BLaER1 treated with 17β-estradiol and CSF1 and Interleukin-3, amounts not matched to agents 10 nM and 100 nM (cell line): ENCODE data around the gene RELB.

Experiments
- H3K27ac ChIP-seq, 11 experiments: shearing (Covaris generic); formaldehyde crosslinking; 2 replicates each; pipeline ENCODE4 v1.8.1; 2022
- H3K27me3 ChIP-seq, 11 experiments: shearing (Covaris generic); formaldehyde crosslinking; 2 replicates each; pipeline ENCODE4 v1.8.1; 2022
- H3K36me3 ChIP-seq, 11 experiments: shearing (Covaris generic); formaldehyde crosslinking; 2 replicates each; pipeline ENCODE4 v1.8.1; 2022
- H3K4me1 ChIP-seq, 10 experiments: shearing (Covaris generic); formaldehyde crosslinking; 2 replicates each; pipeline ENCODE4 v1.8.1; 2022
- H3K4me2 ChIP-seq, 11 experiments: shearing (Covaris generic); formaldehyde crosslinking; 2 replicates each; pipeline ENCODE4 v1.8.1; 2022
- H3K4me3 ChIP-seq, 10 experiments: shearing (Covaris generic); formaldehyde crosslinking; 2 replicates each; pipeline ENCODE4 v1.8.1; 2022
- H3K9ac ChIP-seq, 11 experiments: shearing (Covaris generic); formaldehyde crosslinking; 2 replicates each; pipeline ENCODE4 v1.8.1; 2022
- H3K9me3 ChIP-seq, 11 experiments: shearing (Covaris generic); formaldehyde crosslinking; replicated peaks in 1 of 11; 2 replicates each; pipeline ENCODE4 v1.8.1; 2022
- H4K20me1 ChIP-seq, 11 experiments: shearing (Covaris generic); formaldehyde crosslinking; 2 replicates each; pipeline ENCODE4 v1.8.1; 2022
- Cebpa-rat ChIP-seq, 11 experiments: shearing (Covaris generic); IDR thresholded peaks; 2 replicates each; pipeline ENCODE4 v1.8.1; 2022

The RELB gene

DNA sequence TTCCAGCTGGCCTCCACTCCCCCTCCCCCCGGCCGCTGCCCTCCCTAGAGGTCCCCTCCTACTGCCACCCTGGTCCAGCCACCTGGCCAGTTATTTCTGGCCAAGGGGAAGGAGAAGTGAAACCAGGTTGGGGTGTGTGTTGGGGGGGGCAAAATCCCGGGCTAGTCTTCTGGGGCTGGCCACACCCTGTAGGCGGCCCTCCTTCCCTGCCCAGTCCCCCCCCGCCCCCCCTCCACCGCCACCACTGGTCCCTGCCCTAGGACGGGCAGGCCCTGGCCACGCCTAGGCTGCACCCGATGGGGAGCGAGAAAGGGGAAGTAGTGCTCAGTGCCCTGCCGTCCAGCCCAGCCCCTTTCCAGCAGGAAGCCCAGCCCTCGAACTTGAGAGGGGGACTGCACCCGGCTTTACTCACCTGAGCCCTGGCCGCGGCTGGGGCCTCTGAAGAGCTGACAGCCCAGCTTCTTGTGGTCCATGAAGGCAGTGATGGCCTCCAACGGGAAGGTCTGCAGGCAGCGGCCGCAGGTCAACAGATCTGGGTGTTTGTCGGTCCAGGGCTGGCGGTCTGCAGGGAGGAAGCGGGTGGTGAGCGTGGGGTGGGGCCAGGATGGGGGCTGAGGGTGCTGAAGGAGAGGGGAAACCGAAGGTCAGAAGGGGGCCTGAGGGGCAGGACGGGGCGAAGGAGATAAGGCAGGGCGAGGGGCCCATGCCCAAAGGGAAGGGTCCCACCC, 74.2 kb downstream of the RELB start:
- peak overlapping the region; percentile 81 to 94 (median 86) for H3K4me3 ChIP-seq
- peak overlapping the region; percentile 90 to 99 (median 97) for H3K4me2 ChIP-seq
- peaks cover 41 to 58% (median 54%) of the 10 kb centered on the region in 10 experiments for H3K4me1 ChIP-seq

GRCh38 chr19:45076029-45076850, 75.0 kb downstream of the RELB start, which contains the start of gene ZNF296:
ZNF296 (minus strand) TSS chr19:45076478; CDS start chr19:45076373, 105 bp downstream.
- H3K27me3 ChIP-seq = no peaks in the 10 kb centered on the region
- peak within 1 kb of the TSS; percentile 86 to 93 (median 90) for H3K9ac ChIP-seq
- H3K4me1 ChIP-seq = peaks cover 48 to 65% (median 60%) of the 10 kb centered on the region in 10 experiments
- TF ChIP-seq Cebpa-rat (IDR thresholded peaks at IDR 0.05) = no peak
- peak within 1 kb of the TSS; percentile 81 to 94 (median 86) for H3K4me3 ChIP-seq
- no peaks in the 10 kb centered on the region for H3K9me3 ChIP-seq
- peaks cover 19 to 39% (median 35%) of the 10 kb centered on the region in 11 experiments for H3K36me3 ChIP-seq
- peak within 1 kb of the TSS; percentile 71 to 94 (median 91) for H3K27ac ChIP-seq
- peaks cover 16 to 60% (median 44%) of the 10 kb centered on the region in 11 experiments; a peak in 21 of 22 replicates for H4K20me1 ChIP-seq
- peak within 1 kb of the TSS; percentile 90 to 99 (median 97) for H3K4me2 ChIP-seq

More for the DNA sequence above, 74.2 kb downstream of the RELB start:
- H3K9me3 ChIP-seq = no peaks in the 10 kb centered on the region
- H3K9ac ChIP-seq = peak overlapping the region; percentile 86 to 93 (median 90)
- H3K36me3 ChIP-seq = peaks cover 25 to 43% (median 42%) of the 10 kb centered on the region in 11 experiments
- no peak for TF ChIP-seq Cebpa-rat (IDR thresholded peaks at IDR 0.05)
- H4K20me1 ChIP-seq = peaks cover 21 to 62% (median 47%) of the 10 kb centered on the region in 11 experiments; a peak in 21 of 22 replicates
- H3K27me3 ChIP-seq = no peaks in the 10 kb centered on the region
- H3K27ac ChIP-seq = peak overlapping the region; percentile 71 to 94 (median 91)

GRCh38 chr19:45076851-45077730, 75.8 kb downstream of the RELB start:
- H3K9me3 ChIP-seq = no peaks in the 10 kb centered on the region
- no peak for TF ChIP-seq Cebpa-rat (IDR thresholded peaks at IDR 0.05)
- H3K4me3 ChIP-seq = peak overlapping the region; percentile 81 to 94 (median 86)
- H3K4me1 ChIP-seq = peaks cover 51 to 74% (median 67%) of the 10 kb centered on the region in 10 experiments
- H4K20me1 ChIP-seq = peaks cover 8 to 60% (median 39%) of the 10 kb centered on the region in 11 experiments; a peak in 21 of 22 replicates
- H3K9ac ChIP-seq = peak overlapping the region; percentile 86 to 93 (median 90)
- no peaks in the 10 kb centered on the region for H3K27me3 ChIP-seq
- H3K4me2 ChIP-seq = peak overlapping the region; percentile 83 to 99 (median 97)
- peaks cover 15 to 39% (median 35%) of the 10 kb centered on the region in 11 experiments for H3K36me3 ChIP-seq
- peak overlapping the region; percentile 19 to 94 (median 91); a peak in 21 of 22 replicates for H3K27ac ChIP-seq

GRCh38 chr19:45078390-45079062, 77.3 kb downstream of the RELB start:
- no peak for TF ChIP-seq Cebpa-rat (IDR thresholded peaks at IDR 0.05)
- Histone ChIP-seq H3K27me3 (no peaks in the 10 kb centered on the region), H4K20me1 (peaks cover 5 to 60% (median 32%) of the 10 kb centered on the region in 11 experiments; a peak in 20 of 22 replicates), H3K4me3 (peak overlapping the region; percentile 88 to 99 (median 94)), H3K4me2 (peak overlapping the region; percentile 83 to 99 (median 95)), H3K4me1 (peaks cover 51 to 71% (median 65%) of the 10 kb centered on the region in 10 experiments), H3K9me3 (no peaks in the 10 kb centered on the region), H3K36me3 (peaks cover 14 to 38% (median 30%) of the 10 kb centered on the region in 11 experiments), H3K27ac (peak overlapping the region in 10 of 11 experiments; percentile 83 to 92 (median 85); a peak in 20 of 22 replicates), H3K9ac (peak overlapping the region; percentile 88 to 96 (median 90))

DNA sequence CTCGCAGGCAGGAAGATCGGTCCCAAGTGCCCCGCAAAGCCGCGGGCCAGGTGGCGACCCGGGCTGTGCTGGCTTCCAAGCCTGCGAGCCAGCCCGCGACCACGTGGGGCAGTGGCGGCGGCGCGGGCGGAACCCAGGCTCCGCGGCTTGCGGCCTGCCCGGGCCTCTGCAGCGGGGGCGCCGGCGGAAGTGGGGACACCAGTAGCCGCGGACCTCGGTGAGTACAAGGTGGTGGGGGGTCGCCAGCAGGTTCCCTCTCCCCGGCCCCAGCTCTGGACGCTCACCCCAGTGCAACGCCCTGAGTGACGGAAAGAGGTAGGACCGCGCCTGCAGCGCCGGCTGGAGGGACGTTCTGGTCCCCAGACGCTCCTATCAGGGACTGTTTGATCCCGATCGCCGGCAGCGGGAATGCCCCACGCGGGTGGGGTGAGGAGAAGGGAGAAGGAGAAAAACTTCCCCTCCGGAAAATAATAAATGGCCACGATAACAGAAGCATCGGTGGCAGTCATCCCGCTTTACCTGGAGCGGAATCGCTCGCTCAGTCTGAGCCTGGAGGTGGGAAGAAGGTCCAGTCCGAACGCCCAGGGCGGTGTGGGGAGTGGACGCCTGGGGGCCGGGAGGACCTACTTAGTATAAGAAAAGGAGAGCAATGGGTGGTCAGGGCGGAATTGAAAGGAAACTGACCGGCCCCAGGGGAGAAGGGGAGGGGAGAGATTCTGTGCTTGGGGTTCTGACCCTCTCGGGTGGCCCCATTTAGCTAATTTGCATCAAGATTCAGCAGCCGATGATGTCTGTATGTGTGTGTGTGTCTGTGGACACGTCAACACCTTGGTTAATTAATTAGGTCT, 78.0 kb downstream of the RELB start, which contains the start of gene GEMIN7:
Gene GEMIN7, plus strand, starts transcription at position 198 of the 848 bp plus-strand sequence. CDS start 10,855 bp downstream, outside the sequence.
- H3K36me3 ChIP-seq = peaks cover 14 to 36% (median 25%) of the 10 kb centered on the region in 11 experiments
- H3K4me1 ChIP-seq = peaks cover 45 to 63% (median 58%) of the 10 kb centered on the region in 10 experiments
- H3K9ac ChIP-seq = peak within 1 kb of the TSS; percentile 88 to 96 (median 90)
- no peaks in the 10 kb centered on the region for H3K27me3 ChIP-seq
- peak within 1 kb of the TSS; percentile 83 to 99 (median 95) for H3K4me2 ChIP-seq
- peak within 1 kb of the TSS; percentile 88 to 99 (median 94) for H3K4me3 ChIP-seq
- peak within 1 kb of the TSS; percentile 73 to 92 (median 84); a peak in 21 of 22 replicates for H3K27ac ChIP-seq
- H3K9me3 ChIP-seq = no peaks in the 10 kb centered on the region
- peaks cover 5 to 57% (median 24%) of the 10 kb centered on the region in 11 experiments; a peak in 20 of 22 replicates for H4K20me1 ChIP-seq
- no peak for TF ChIP-seq Cebpa-rat (IDR thresholded peaks at IDR 0.05)

GRCh38 chr19:45079911-45080370, 78.7 kb downstream of the RELB start:
- H3K9ac ChIP-seq = peak overlapping the region; percentile 88 to 96 (median 90)
- H3K27me3 ChIP-seq = no peaks in the 10 kb centered on the region
- H3K27ac ChIP-seq = peak overlapping the region; percentile 73 to 92 (median 84); a peak in 21 of 22 replicates
- no peaks in the 10 kb centered on the region for H3K9me3 ChIP-seq
- peaks cover 18 to 39% (median 28%) of the 10 kb centered on the region in 11 experiments for H3K36me3 ChIP-seq
- peak overlapping the region; percentile 83 to 99 (median 95) for H3K4me2 ChIP-seq
- H3K4me3 ChIP-seq = peak overlapping the region; percentile 88 to 99 (median 94)
- no peak for TF ChIP-seq Cebpa-rat (IDR thresholded peaks at IDR 0.05)
- H4K20me1 ChIP-seq = peaks cover 0 to 57% (median 23%) of the 10 kb centered on the region in 11 experiments; a peak in 18 of 22 replicates
- H3K4me1 ChIP-seq = peaks cover 38 to 57% (median 51%) of the 10 kb centered on the region in 10 experiments
